ENCODE results near the gene FAM228A.

FAM228A gene

GRCh38 chr2:24228470-24228869 lies 53.6 kb downstream of the FAM228A start:
- TF ChIP-seq TAF1 (IDR thresholded peaks at IDR 0.05; ENCODE audit: low read depth) (no peak), REST (IDR thresholded peaks at IDR 0.05; ENCODE audit: low read depth) (no peak), YY1 (IDR thresholded peaks at IDR 0.05; ENCODE audit: low read depth) (no peak), FOXM1 (IDR thresholded peaks at IDR 0.05; ENCODE audit: borderline replicate concordance, low read depth) (no peak), RAD21 (IDR thresholded peaks at IDR 0.05; ENCODE audit: low read depth) (peak; percentile 41; the same call in 1 of the 2 replicates), CREB1 (IDR thresholded peaks at IDR 0.05; ENCODE audit: low read depth) (no peak), ZBTB7A (IDR thresholded peaks at IDR 0.05; ENCODE audit: low read depth) (no peak)

- no peak for TF ChIP-seq NFIC (IDR thresholded peaks at IDR 0.05)
- no peak for TF ChIP-seq TEAD4 (IDR thresholded peaks at IDR 0.05)
- no peak for TF ChIP-seq MAX (IDR thresholded peaks at IDR 0.05)
- TF ChIP-seq REST (IDR thresholded peaks at IDR 0.05; ENCODE audit: low read depth): no peak
- no peak for TF ChIP-seq EGR1 (IDR thresholded peaks at IDR 0.05)
- TF ChIP-seq USF1 (IDR thresholded peaks at IDR 0.05): no peak
- no peak for TF ChIP-seq ZBTB7A (IDR thresholded peaks at IDR 0.05; ENCODE audit: low read depth)
- TF ChIP-seq CREB1 (IDR thresholded peaks at IDR 0.05; ENCODE audit: low read depth): no peak
- no peak for TF ChIP-seq FOXM1 (IDR thresholded peaks at IDR 0.05; ENCODE audit: borderline replicate concordance, low read depth)
- no peak for TF ChIP-seq RAD21 (IDR thresholded peaks at IDR 0.05; ENCODE audit: low read depth)
Observed at GRCh38 chr2:24231461-24231881, 56.6 kb downstream of the FAM228A start.

- TF ChIP-seq CREB1 (IDR thresholded peaks at IDR 0.05; ENCODE audit: low read depth) (no peak), CEBPB (IDR thresholded peaks at IDR 0.05) (no peak), YY1 (IDR thresholded peaks at IDR 0.05; ENCODE audit: low read depth) (no peak), FOXM1 (IDR thresholded peaks at IDR 0.05; ENCODE audit: borderline replicate concordance, low read depth) (no peak), NFIC (IDR thresholded peaks at IDR 0.05) (no peak), ZBTB7A (IDR thresholded peaks at IDR 0.05; ENCODE audit: low read depth) (no peak), RAD21 (IDR thresholded peaks at IDR 0.05; ENCODE audit: low read depth) (no peak), EGR1 (IDR thresholded peaks at IDR 0.05) (no peak), TAF1 (IDR thresholded peaks at IDR 0.05; ENCODE audit: low read depth) (no peak), TCF12 (IDR thresholded peaks at IDR 0.05; ENCODE audit: low read depth) (no peak), USF1 (IDR thresholded peaks at IDR 0.05) (no peak), REST (IDR thresholded peaks at IDR 0.05; ENCODE audit: low read depth) (no peak)
Observed at GRCh38 chr2:24233321-24233720, 58.5 kb downstream of the FAM228A start.

- TF ChIP-seq ZBTB7A (IDR thresholded peaks at IDR 0.05; ENCODE audit: low read depth): no peak
- TF ChIP-seq TAF1 (IDR thresholded peaks at IDR 0.05; ENCODE audit: low read depth): no peak
- TF ChIP-seq CEBPB (IDR thresholded peaks at IDR 0.05): no peak
- TF ChIP-seq CREB1 (IDR thresholded peaks at IDR 0.05; ENCODE audit: low read depth): no peak
- no peak for TF ChIP-seq EGR1 (IDR thresholded peaks at IDR 0.05)
Observed at GRCh38 chr2:24237313-24237712, 62.5 kb downstream of the FAM228A start.

GRCh38 chr2:24238158-24238557 lies 63.3 kb downstream of the FAM228A start:
- no peak for TF ChIP-seq EGR1 (IDR thresholded peaks at IDR 0.05)
- no peak for TF ChIP-seq TAF1 (IDR thresholded peaks at IDR 0.05; ENCODE audit: low read depth)

- TF ChIP-seq USF1 (IDR thresholded peaks at IDR 0.05) (no peak), CEBPB (IDR thresholded peaks at IDR 0.05) (no peak), YY1 (IDR thresholded peaks at IDR 0.05; ENCODE audit: low read depth) (no peak), EP300 (IDR thresholded peaks at IDR 0.05; ENCODE audit: borderline replicate concordance) (no peak), NFIC (IDR thresholded peaks at IDR 0.05) (no peak), REST (IDR thresholded peaks at IDR 0.05; ENCODE audit: low read depth) (no peak), ZBTB7A (IDR thresholded peaks at IDR 0.05; ENCODE audit: low read depth) (no peak), RAD21 (IDR thresholded peaks at IDR 0.05; ENCODE audit: low read depth) (no peak), CREB1 (IDR thresholded peaks at IDR 0.05; ENCODE audit: low read depth) (no peak), TCF12 (IDR thresholded peaks at IDR 0.05; ENCODE audit: low read depth) (no peak), TAF1 (IDR thresholded peaks at IDR 0.05; ENCODE audit: low read depth) (no peak), EGR1 (IDR thresholded peaks at IDR 0.05) (no peak), TEAD4 (IDR thresholded peaks at IDR 0.05) (no peak)
Observed at GRCh38 chr2:24239553-24239952, 64.7 kb downstream of the FAM228A start.

Measured in Ishikawa (cell line).